GM19043 (cell line): ENCODE results near the gene KLHDC2.
"Not testable (repeated sequence)": the region's sequence is repeated elsewhere in the genome, so short reads cannot be mapped to it uniquely, and the experiment has no call there.

ENCODE experiments used
- ATAC-seq: cut with Tn5 transposase; IDR thresholded peaks from one replicate; pipeline ENCODE4 v1.9.1; 2021; ENCODE audit warnings: low read depth; ENCODE audit not compliant: unreplicated experiment

Gene KLHDC2

GRCh38 chr14:49778421-49778820, 10.5 kb downstream of the KLHDC2 start:
- no peak for ATAC-seq

- not testable (repeated sequence) for ATAC-seq
These were observed 13.1 kb downstream of the KLHDC2 start for GRCh38 chr14:49781040-49781439.

- ATAC-seq = no peak
These were observed 15.6 kb downstream of the KLHDC2 start for GRCh38 chr14:49783394-49784014.

GRCh38 chr14:49786315-49786714, 18.4 kb downstream of the KLHDC2 start:
- ATAC-seq = no peak

DNA sequence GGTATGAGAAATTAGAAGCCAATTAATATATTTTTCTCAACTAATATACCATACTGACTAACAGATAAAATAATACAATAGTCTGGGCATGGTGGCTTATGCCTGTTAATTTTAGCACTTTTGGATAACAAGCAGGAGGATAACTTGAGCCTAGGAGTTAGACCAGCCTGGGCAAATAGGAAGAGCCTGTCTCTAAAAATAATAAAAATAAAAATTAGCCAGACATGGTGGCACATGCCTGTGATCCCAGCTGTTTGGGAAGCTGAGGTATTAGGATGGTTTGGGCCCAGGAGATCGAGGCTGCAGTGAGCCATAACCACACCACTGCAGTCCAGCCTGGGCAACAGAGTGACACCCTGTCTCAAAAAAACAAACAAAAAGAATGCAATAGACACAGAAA, 24.7 kb downstream of the KLHDC2 start:
- no peak for ATAC-seq

DNA sequence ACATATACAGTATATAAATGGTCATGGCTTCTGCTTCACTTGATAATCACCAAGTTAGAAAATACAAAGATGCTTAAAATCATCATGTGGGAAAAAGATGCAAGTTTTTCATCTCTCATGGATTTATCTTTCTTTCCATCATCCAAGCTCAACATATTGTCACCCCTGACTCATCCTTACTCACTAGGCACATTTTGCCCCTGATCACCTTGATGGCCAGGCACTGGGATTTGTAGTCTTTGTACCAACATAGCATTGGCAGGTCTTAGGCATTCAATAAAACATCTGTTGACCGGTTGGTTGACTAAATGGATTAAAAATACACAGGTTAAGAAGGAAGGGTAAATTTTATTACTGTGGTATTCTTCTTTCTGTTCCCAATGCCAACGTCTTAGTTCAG, 28.1 kb downstream of the KLHDC2 start:
- ATAC-seq = no peak

GRCh38 chr14:49808780-49809179, 40.8 kb downstream of the KLHDC2 start:
- no peak for ATAC-seq

DNA sequence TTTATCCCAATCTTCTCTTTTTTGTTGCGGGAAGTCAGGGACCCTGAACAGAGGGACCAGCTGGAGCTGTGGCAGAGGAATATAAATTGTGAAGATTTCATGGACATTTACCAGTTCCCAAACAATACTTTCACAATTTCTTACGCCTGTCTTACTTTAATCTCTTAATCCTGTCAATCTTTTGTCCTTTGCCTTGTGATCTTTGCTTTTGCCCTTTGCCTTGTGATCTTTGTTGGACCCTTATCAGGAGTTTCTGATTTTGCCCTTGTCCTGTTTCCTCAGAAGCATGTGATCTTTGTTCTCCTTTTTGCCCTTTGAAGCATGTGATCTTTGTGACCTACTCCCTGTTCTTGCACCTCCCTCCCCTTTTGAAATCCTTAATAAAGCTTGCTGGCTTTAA, 48.2 kb downstream of the KLHDC2 start:
- ATAC-seq = not testable (repeated sequence)

GRCh38 chr14:49816844-49817243, 48.9 kb downstream of the KLHDC2 start:
- no peak for ATAC-seq

- no peak for ATAC-seq
These were observed 52.2 kb downstream of the KLHDC2 start for GRCh38 chr14:49820176-49820575.

DNA sequence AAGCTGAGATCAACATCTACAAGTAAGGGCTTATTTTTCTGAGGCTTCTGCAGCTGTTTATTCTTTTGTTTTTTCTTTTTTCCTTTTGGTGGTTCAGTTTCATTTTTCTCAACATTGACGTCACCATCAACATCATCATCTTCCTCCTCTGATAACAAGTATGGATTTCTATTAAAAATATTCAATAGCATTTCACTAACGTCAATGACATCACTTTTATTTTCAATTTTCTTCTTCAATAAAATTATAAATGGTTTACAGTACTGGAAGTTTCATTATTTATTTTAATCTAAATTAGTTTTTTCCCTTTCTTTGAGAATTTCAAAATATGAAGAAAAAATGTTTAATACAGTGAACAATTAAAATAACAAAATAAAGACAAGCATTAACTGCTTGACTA, 60.7 kb downstream of the KLHDC2 start:
- ATAC-seq = no peak
